ENCODE data around the gene PUS1. TPM values are rescaled to one million over a fixed set of nuclear protein-coding genes. Genes with fewer than 3 reads are reported as not detected.

The PUS1 gene
- total RNA-seq, 1 experiment from 2014 or later = 74.0 TPM

DNA sequence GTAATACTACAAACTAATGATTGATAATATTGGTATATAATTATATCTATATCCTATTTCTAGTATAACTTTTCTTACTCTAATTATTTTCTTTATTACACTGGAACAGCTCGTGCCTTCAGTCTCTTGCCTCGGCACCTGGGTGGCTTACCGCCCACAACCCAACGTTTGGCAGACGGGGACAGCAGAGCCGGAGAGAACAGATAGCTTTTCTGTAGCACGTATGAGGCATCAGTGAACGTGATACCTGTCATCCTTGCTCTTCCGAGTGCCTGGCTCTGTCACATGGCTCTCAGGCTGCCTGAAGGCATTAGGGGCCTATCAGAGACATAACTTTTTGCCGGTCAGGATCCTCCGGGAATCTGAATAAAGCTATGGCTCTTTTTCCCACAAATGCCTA, 5.5 kb downstream of the PUS1 start:
- no peaks in the 10 kb centered on the region for H3K9me3 ChIP-seq (ENCODE audit: low read length)
- H2AFZ ChIP-seq (ENCODE audit: low read length) = no peak overlapping the region
- TF ChIP-seq EZH2phosphoT487 (IDR thresholded peaks at IDR 0.05; ENCODE audit: borderline replicate concordance, low read length) (no peak), EZH2 (IDR thresholded peaks at IDR 0.05; ENCODE audit: low read length, unreplicated experiment) (no peak)
- TF ChIP-seq, protein P1, sequence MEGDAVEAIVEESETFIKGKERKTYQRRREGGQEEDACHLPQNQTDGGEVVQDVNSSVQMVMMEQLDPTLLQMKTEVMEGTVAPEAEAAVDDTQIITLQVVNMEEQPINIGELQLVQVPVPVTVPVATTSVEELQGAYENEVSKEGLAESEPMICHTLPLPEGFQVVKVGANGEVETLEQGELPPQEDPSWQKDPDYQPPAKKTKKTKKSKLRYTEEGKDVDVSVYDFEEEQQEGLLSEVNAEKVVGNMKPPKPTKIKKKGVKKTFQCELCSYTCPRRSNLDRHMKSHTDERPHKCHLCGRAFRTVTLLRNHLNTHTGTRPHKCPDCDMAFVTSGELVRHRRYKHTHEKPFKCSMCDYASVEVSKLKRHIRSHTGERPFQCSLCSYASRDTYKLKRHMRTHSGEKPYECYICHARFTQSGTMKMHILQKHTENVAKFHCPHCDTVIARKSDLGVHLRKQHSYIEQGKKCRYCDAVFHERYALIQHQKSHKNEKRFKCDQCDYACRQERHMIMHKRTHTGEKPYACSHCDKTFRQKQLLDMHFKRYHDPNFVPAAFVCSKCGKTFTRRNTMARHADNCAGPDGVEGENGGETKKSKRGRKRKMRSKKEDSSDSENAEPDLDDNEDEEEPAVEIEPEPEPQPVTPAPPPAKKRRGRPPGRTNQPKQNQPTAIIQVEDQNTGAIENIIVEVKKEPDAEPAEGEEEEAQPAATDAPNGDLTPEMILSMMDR (conservative IDR thresholded peaks at IDR 0.05; ENCODE audit: low read depth, low read length) = no peak
- peaks cover 38% of the 10 kb centered on the region for H3K79me2 ChIP-seq (ENCODE audit: low read length)
- H3K9ac ChIP-seq (ENCODE audit: low read length) = no peak overlapping the region
- H3K4me1 ChIP-seq (ENCODE audit: insufficient read depth, low read length) = peaks cover 11% of the 10 kb centered on the region
- no TSS peak for BruUV-seq (replicated peaks)
- H3K9me2 ChIP-seq (replicated peaks; ENCODE audit: low read length) = no peaks in the 10 kb centered on the region
- H3K4me2 ChIP-seq (ENCODE audit: low read length) = no peak overlapping the region
- ChIA-PET CTCF (no interaction called here), POLR2A (ENCODE audit: unreplicated experiment) (no interaction called here)
- no peak overlapping the region for H3K27ac ChIP-seq (ENCODE audit: low read length)
- H3K36me3 ChIP-seq (ENCODE audit: low read depth, low read length) = peaks cover 53% of the 10 kb centered on the region
- H3K27me3 ChIP-seq (ENCODE audit: low read length) = no peaks in the 10 kb centered on the region
- DNase-seq (no peak), ATAC-seq (no peak)
- intact Hi-C loops (cut with micrococcal nuclease) = no loop called here
- no peaks in the 10 kb centered on the region for H3F3A ChIP-seq (ENCODE audit: low read length, unreplicated experiment)
- peaks cover 14% of the 10 kb centered on the region; the same call in 1 of the 2 replicates for H4K20me1 ChIP-seq (ENCODE audit: low read length)
- no peak overlapping the region for H3K4me3 ChIP-seq (ENCODE audit: low read length)

GRCh38 chr12:131938082-131938481, 9.0 kb downstream of the PUS1 start:
- peaks cover 6% of the 10 kb centered on the region; the same call in 1 of the 2 replicates for H4K20me1 ChIP-seq (ENCODE audit: low read length)
- H3K79me2 ChIP-seq (ENCODE audit: low read length) = peaks cover 3% of the 10 kb centered on the region; the same call in 1 of the 2 replicates
- ChIA-PET CTCF (no interaction called here), POLR2A (ENCODE audit: unreplicated experiment) (no interaction called here)
- H3K36me3 ChIP-seq (ENCODE audit: low read depth, low read length) = peaks cover 62% of the 10 kb centered on the region
- H3K4me2 ChIP-seq (ENCODE audit: low read length) = no peak overlapping the region
- H3K27me3 ChIP-seq (ENCODE audit: low read length) = no peaks in the 10 kb centered on the region
- H3K4me3 ChIP-seq (ENCODE audit: low read length) = no peak overlapping the region
- no peak overlapping the region for H2AFZ ChIP-seq (ENCODE audit: low read length)
- intact Hi-C loops (cut with micrococcal nuclease) = no loop called here
- no peak for DNase-seq
- H3K9ac ChIP-seq (ENCODE audit: low read length) = no peak overlapping the region
- BruUV-seq (replicated peaks) = no TSS peak
- TF ChIP-seq, protein P1 (conservative IDR thresholded peaks at IDR 0.05; ENCODE audit: low read depth, low read length) = no peak
- TF ChIP-seq EZH2phosphoT487 (IDR thresholded peaks at IDR 0.05; ENCODE audit: borderline replicate concordance, low read length) = no peak
- no peak for TF ChIP-seq EZH2 (IDR thresholded peaks at IDR 0.05; ENCODE audit: low read length, unreplicated experiment)
- H3K4me1 ChIP-seq (ENCODE audit: insufficient read depth, low read length) = no peaks in the 10 kb centered on the region
- no peaks in the 10 kb centered on the region for H3K9me2 ChIP-seq (replicated peaks; ENCODE audit: low read length)
- no peaks in the 10 kb centered on the region for H3F3A ChIP-seq (ENCODE audit: low read length, unreplicated experiment)
- no peaks in the 10 kb centered on the region for H3K9me3 ChIP-seq (ENCODE audit: low read length)
- ATAC-seq = no peak
- H3K27ac ChIP-seq (ENCODE audit: low read length) = no peak overlapping the region

GRCh38 chr12:131939007-131939406, 9.9 kb downstream of the PUS1 start:
- no peak overlapping the region for H2AFZ ChIP-seq (ENCODE audit: low read length)
- H3K36me3 ChIP-seq (ENCODE audit: low read depth, low read length) = peaks cover 56% of the 10 kb centered on the region
- no peaks in the 10 kb centered on the region for H3K27me3 ChIP-seq (ENCODE audit: low read length)
- no peak for ATAC-seq
- BruUV-seq (replicated peaks) = no TSS peak
- intact Hi-C loops (cut with micrococcal nuclease) = no loop called here
- H3F3A ChIP-seq (ENCODE audit: low read length, unreplicated experiment) = no peaks in the 10 kb centered on the region
- H3K79me2 ChIP-seq (ENCODE audit: low read length) = no peaks in the 10 kb centered on the region; the same call in 1 of the 2 replicates
- POLR2A ChIA-PET (ENCODE audit: unreplicated experiment) = no interaction called here
- no peak overlapping the region for H3K4me3 ChIP-seq (ENCODE audit: low read length)
- no peaks in the 10 kb centered on the region for H3K4me1 ChIP-seq (ENCODE audit: insufficient read depth, low read length)
- no peaks in the 10 kb centered on the region for H4K20me1 ChIP-seq (ENCODE audit: low read length)
- no peak overlapping the region for H3K27ac ChIP-seq (ENCODE audit: low read length)
- H3K9me3 ChIP-seq (ENCODE audit: low read length) = no peaks in the 10 kb centered on the region
- TF ChIP-seq EZH2phosphoT487 (IDR thresholded peaks at IDR 0.05; ENCODE audit: borderline replicate concordance, low read length) (no peak), EZH2 (IDR thresholded peaks at IDR 0.05; ENCODE audit: low read length, unreplicated experiment) (no peak)
- TF ChIP-seq, protein P1 (conservative IDR thresholded peaks at IDR 0.05; ENCODE audit: low read depth, low read length) = no peak
- H3K9me2 ChIP-seq (replicated peaks; ENCODE audit: low read length) = no peaks in the 10 kb centered on the region
- H3K9ac ChIP-seq (ENCODE audit: low read length) = no peak overlapping the region
- no peak for DNase-seq
- no peak overlapping the region for H3K4me2 ChIP-seq (ENCODE audit: low read length)
- CTCF ChIA-PET = no interaction called here
